EL (cell line): ENCODE data around the gene RUNX1.

ENCODE experiments used
- DNase-seq: peaks from one replicate; pipeline ENCODE4 v3.0.0-alpha.2; 2016

The RUNX1 gene

GRCh38 chr21:34889676-34890469 lies 159.2 kb downstream of the RUNX1 start:
- DNase-seq = peak; percentile 84

GRCh38 chr21:34889320-34889675 lies 159.8 kb downstream of the RUNX1 start:
- peak; percentile 75 for DNase-seq

- peak; percentile 97 for DNase-seq
Observed at GRCh38 chr21:34888569-34889319, 160.4 kb downstream of the RUNX1 start.

- peak; percentile 96 for DNase-seq
Observed at GRCh38 chr21:34887725-34888568, 161.2 kb downstream of the RUNX1 start.

- DNase-seq = no peak
Observed at GRCh38 chr21:34887105-34887442, 162.0 kb downstream of the RUNX1 start.

- peak; percentile 41 for DNase-seq
Observed at GRCh38 chr21:34886240-34887104, 162.6 kb downstream of the RUNX1 start.

- DNase-seq = peak; percentile 51
Observed at GRCh38 chr21:34885626-34886239, 163.4 kb downstream of the RUNX1 start.

- peak; percentile 47 for DNase-seq
Observed at GRCh38 chr21:34885125-34885524, 164.0 kb downstream of the RUNX1 start.

GRCh38 chr21:34884346-34884929 lies 164.7 kb downstream of the RUNX1 start:
- DNase-seq = no peak

GRCh38 chr21:34883491-34884271 lies 165.4 kb downstream of the RUNX1 start:
- no peak for DNase-seq

- no peak for DNase-seq
Observed at GRCh38 chr21:34882719-34883131, 166.4 kb downstream of the RUNX1 start.

GRCh38 chr21:34881839-34882371 lies 167.2 kb downstream of the RUNX1 start:
- DNase-seq = peak; percentile 91

- DNase-seq = peak; percentile 84
Observed at GRCh38 chr21:34881421-34881820, 167.7 kb downstream of the RUNX1 start.

GRCh38 chr21:34880401-34880800 lies 168.7 kb downstream of the RUNX1 start:
- no peak for DNase-seq

- no peak for DNase-seq
Observed at GRCh38 chr21:34878940-34879339, 170.2 kb downstream of the RUNX1 start.

- no peak for DNase-seq
Observed at GRCh38 chr21:34878501-34878900, 170.6 kb downstream of the RUNX1 start.

GRCh38 chr21:34877485-34878128 lies 171.5 kb downstream of the RUNX1 start:
- DNase-seq = no peak

GRCh38 chr21:34875830-34876229 lies 173.3 kb downstream of the RUNX1 start:
- DNase-seq = no peak

- DNase-seq = no peak
Observed at GRCh38 chr21:34874684-34875513, 174.2 kb downstream of the RUNX1 start.
